ENCODE measurements around the gene NYAP1.
A peak's percentile ranks its signal among the peaks of the same experiment; 100 is the strongest.

DNA sequence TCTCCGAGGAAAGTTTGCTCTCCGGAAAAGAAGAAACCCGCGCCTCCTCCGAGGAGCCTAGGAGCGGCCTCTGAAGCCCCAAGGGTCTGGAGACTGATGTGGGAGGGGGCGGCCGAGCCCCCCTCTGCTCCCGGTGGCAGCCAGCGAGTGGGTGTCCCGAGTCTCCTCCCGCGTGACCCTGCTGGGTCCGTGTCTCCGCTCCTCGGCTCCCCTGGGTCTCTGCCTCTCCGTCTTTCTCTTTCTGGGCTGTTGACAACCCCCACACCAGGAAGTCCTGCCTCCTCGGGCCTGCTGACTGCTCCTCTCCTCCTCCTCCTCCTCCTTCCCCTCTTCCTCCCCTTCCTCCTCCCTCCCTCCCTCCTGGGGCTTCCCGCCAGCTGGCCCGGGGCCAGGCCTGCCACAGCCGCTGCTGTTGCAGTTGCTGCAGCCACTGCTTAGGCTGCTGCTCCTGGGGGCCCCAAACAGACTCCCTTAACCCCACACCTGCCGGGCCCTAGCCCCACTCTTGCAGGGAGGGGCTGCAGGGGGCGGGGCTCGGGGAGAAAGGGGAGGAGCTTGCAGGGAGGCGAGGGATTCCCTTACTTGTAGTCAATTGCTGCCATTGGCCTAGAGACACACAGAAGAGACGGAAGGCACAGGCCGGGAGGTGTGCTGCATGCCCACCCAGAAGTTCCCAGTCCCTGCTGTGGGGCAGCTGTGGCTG lies 4.6 kb upstream of the NYAP1 start, which contains the start of gene TSC22D4:
- TF ChIP-seq, protein P1, sequence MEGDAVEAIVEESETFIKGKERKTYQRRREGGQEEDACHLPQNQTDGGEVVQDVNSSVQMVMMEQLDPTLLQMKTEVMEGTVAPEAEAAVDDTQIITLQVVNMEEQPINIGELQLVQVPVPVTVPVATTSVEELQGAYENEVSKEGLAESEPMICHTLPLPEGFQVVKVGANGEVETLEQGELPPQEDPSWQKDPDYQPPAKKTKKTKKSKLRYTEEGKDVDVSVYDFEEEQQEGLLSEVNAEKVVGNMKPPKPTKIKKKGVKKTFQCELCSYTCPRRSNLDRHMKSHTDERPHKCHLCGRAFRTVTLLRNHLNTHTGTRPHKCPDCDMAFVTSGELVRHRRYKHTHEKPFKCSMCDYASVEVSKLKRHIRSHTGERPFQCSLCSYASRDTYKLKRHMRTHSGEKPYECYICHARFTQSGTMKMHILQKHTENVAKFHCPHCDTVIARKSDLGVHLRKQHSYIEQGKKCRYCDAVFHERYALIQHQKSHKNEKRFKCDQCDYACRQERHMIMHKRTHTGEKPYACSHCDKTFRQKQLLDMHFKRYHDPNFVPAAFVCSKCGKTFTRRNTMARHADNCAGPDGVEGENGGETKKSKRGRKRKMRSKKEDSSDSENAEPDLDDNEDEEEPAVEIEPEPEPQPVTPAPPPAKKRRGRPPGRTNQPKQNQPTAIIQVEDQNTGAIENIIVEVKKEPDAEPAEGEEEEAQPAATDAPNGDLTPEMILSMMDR (conservative IDR thresholded peaks at IDR 0.05) = no peak
- TF ChIP-seq ZFX (IDR thresholded peaks at IDR 0.05) = 0 out of 2 replicates have a peak, but pooled peaks have one; percentile 44

Data from C4-2B (cell line).